GM23338 (cell line): ENCODE data around the gene ZNHIT1.
"Not testable (repeated sequence)": the region's sequence is repeated elsewhere in the genome, so short reads cannot be mapped to it uniquely, and the experiment has no call there.

Source experiments
- CREB1 ChIP-seq: fragments of 250-450 bp; sonication (Bioruptor Pico); IDR thresholded peaks from 2 replicates; pipeline ENCODE4 v1.5.0; 2020; ENCODE audit warnings: low read depth, mild to moderate bottlenecking, moderate library complexity
- EZH2 ChIP-seq: fragments of 200-600 bp; sonication (generic); IDR thresholded peaks from one replicate; pipeline ENCODE4 v1.8.0; 2017; ENCODE audit warnings: antibody characterized with exemption, mild to moderate bottlenecking, low read depth; ENCODE audit not compliant: unreplicated experiment
- EZH2phosphoT487 ChIP-seq: fragments of 200-600 bp; sonication (generic); IDR thresholded peaks from one replicate; pipeline ENCODE4 v1.8.1; 2018; ENCODE audit warnings: antibody characterized with exemption; ENCODE audit not compliant: unreplicated experiment
- JUNB ChIP-seq: IDR thresholded peaks from one replicate; pipeline ENCODE4 v1.6.1; 2016; ENCODE audit warnings: antibody characterized with exemption; ENCODE audit not compliant: unreplicated experiment
- NANOG ChIP-seq: IDR thresholded peaks from 2 replicates; pipeline ENCODE4 v1.6.1; 2016; ENCODE audit warnings: antibody characterized with exemption, borderline replicate concordance
- POLR2AphosphoS5 ChIP-seq: IDR thresholded peaks from 2 replicates; pipeline ENCODE4 v1.6.1; 2016; ENCODE audit warnings: antibody characterized with exemption, low read depth
- STAT1 ChIP-seq: IDR thresholded peaks from one replicate; pipeline ENCODE4 v1.6.1; 2016; ENCODE audit warnings: antibody characterized with exemption; ENCODE audit not compliant: unreplicated experiment
- ZNF331 ChIP-seq: fragments of 250-450 bp; sonication (Bioruptor Pico); IDR thresholded peaks from 2 replicates; pipeline ENCODE4 v1.5.0; 2020; ENCODE audit warnings: low read depth, mild to moderate bottlenecking, moderate library complexity
- TF ChIP-seq, protein P1 (sequence below), 2 experiments: fragments of 200-600 bp in 1 of 2; sonication (generic) in 1 of 2; conservative IDR thresholded peaks; 2 replicates each; pipeline versions ENCODE4 v1.5.1 to v1.6.1; 2016 to 2017; ENCODE audit warnings: antibody characterized with exemption in 2 of 2, low read depth in 2 of 2, mild to moderate bottlenecking in 2 of 2, moderate library complexity in 1 of 2
- TF ChIP-seq, protein P2 (sequence below): IDR thresholded peaks from one replicate; pipeline ENCODE4 v1.6.1; 2018; ENCODE audit warnings: antibody characterized with exemption; ENCODE audit not compliant: unreplicated experiment
- TF ChIP-seq, protein P3 (sequence below): IDR thresholded peaks from 2 replicates; pipeline ENCODE4 v1.6.1; 2016; ENCODE audit warnings: antibody characterized with exemption

DNA sequence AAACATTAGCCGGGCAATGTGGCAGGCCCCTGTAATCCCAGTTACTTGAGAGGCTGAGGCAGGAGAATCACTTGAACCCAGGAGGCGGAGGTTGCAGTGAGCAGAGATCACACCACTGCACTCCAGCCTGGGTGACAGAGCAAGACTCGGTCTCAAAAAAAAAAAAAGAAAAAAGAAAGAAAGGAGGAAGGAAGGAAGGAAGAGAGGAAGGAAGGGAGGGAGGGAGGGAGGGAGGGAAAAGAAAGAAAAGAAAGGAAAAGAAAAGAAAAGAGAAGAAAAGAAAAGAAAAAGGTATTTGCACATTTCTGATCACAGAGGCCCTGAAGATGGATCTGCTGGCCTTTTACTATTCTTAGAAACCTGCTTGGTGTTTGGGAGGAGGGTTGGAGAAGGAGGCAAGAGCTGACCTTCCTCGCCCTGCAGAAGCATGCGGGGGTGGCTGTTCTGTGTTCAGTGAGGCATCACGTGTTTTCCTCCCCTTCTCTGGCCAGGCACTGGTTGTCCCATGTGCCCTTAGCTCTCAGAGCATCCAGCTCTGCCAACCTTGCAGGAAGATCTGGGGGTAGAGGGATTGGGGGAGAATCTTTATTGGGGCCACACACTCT lies 46.2 kb downstream of the ZNHIT1 start:
- TF ChIP-seq, protein P1, sequence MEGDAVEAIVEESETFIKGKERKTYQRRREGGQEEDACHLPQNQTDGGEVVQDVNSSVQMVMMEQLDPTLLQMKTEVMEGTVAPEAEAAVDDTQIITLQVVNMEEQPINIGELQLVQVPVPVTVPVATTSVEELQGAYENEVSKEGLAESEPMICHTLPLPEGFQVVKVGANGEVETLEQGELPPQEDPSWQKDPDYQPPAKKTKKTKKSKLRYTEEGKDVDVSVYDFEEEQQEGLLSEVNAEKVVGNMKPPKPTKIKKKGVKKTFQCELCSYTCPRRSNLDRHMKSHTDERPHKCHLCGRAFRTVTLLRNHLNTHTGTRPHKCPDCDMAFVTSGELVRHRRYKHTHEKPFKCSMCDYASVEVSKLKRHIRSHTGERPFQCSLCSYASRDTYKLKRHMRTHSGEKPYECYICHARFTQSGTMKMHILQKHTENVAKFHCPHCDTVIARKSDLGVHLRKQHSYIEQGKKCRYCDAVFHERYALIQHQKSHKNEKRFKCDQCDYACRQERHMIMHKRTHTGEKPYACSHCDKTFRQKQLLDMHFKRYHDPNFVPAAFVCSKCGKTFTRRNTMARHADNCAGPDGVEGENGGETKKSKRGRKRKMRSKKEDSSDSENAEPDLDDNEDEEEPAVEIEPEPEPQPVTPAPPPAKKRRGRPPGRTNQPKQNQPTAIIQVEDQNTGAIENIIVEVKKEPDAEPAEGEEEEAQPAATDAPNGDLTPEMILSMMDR (conservative IDR thresholded peaks at IDR 0.05; ENCODE audit: low read depth in 2 of 2): not testable (repeated sequence)
- not testable (repeated sequence) for TF ChIP-seq EZH2; POLR2AphosphoS5; EZH2phosphoT487; ZNF331 (CRISPR knock-in tag); CREB1; JUNB; STAT1; NANOG
- TF ChIP-seq, protein P2, sequence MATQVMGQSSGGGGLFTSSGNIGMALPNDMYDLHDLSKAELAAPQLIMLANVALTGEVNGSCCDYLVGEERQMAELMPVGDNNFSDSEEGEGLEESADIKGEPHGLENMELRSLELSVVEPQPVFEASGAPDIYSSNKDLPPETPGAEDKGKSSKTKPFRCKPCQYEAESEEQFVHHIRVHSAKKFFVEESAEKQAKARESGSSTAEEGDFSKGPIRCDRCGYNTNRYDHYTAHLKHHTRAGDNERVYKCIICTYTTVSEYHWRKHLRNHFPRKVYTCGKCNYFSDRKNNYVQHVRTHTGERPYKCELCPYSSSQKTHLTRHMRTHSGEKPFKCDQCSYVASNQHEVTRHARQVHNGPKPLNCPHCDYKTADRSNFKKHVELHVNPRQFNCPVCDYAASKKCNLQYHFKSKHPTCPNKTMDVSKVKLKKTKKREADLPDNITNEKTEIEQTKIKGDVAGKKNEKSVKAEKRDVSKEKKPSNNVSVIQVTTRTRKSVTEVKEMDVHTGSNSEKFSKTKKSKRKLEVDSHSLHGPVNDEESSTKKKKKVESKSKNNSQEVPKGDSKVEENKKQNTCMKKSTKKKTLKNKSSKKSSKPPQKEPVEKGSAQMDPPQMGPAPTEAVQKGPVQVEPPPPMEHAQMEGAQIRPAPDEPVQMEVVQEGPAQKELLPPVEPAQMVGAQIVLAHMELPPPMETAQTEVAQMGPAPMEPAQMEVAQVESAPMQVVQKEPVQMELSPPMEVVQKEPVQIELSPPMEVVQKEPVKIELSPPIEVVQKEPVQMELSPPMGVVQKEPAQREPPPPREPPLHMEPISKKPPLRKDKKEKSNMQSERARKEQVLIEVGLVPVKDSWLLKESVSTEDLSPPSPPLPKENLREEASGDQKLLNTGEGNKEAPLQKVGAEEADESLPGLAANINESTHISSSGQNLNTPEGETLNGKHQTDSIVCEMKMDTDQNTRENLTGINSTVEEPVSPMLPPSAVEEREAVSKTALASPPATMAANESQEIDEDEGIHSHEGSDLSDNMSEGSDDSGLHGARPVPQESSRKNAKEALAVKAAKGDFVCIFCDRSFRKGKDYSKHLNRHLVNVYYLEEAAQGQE: not testable (repeated sequence)
- TF ChIP-seq, protein P3, sequence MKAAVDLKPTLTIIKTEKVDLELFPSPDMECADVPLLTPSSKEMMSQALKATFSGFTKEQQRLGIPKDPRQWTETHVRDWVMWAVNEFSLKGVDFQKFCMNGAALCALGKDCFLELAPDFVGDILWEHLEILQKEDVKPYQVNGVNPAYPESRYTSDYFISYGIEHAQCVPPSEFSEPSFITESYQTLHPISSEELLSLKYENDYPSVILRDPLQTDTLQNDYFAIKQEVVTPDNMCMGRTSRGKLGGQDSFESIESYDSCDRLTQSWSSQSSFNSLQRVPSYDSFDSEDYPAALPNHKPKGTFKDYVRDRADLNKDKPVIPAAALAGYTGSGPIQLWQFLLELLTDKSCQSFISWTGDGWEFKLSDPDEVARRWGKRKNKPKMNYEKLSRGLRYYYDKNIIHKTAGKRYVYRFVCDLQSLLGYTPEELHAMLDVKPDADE: not testable (repeated sequence)
